A549 (cell line): Measurements from ENCODE around the gene CTSK. TPM values are rescaled to one million over a fixed set of nuclear protein-coding genes. Genes with fewer than 3 reads are reported as not detected.

Experiments used
- ATAC-seq, 2 experiments: fragments of 200-7000 bp in 1 of 2; fragments of >200 bp in 1 of 2; cut with Nextera tagmentation in 1 of 2; cut with Tn5 transposase in 1 of 2; 3 replicates each; pipeline versions ENCODE4 v1.8.0 to v1.9.1; 2018 to 2020; ENCODE audit warnings: mild to moderate bottlenecking in 1 of 2, moderate library complexity in 1 of 2
- CTCF ChIA-PET: fragments of 300-600 bp; sonication (Branson Sonifier 250); formaldehyde crosslinking; extraction: SDS; loops from one replicate; lab custom pipeline; 2021; ENCODE audit warnings: antibody characterized with exemption, inconsistent platforms; lab: Yijun Ruan, JAX
- POLR2A ChIA-PET: fragments of 350-600 bp; formaldehyde crosslinking; extraction: SDS; loops from one replicate; lab custom pipeline; 2021; ENCODE audit warnings: antibody characterized with exemption, inconsistent platforms; lab: Yijun Ruan, JAX
- DNase-seq, 2 experiments: peaks; one replicate each; pipeline versions ENCODE4 v3.0.0 to v3.0.0-alpha.2; 2011 to 2016; ENCODE audit warnings: low read depth in 1 of 2, low spot score in 1 of 2
- FAIRE-seq: peaks from 2 replicates; lab custom pipeline; 2011; peaks lifted over from hg19 to GRCh38; lab: Jason Lieb, UNC
- H3K27ac ChIP-seq, 2 experiments: fragments of >200 bp; sonication (Bioruptor Twin); formaldehyde crosslinking; 3 replicates each; pipeline ENCODE4 v1.5.1; 2016 to 2017
- H3K4me1 ChIP-seq: fragments of >200 bp; sonication (Bioruptor Twin); formaldehyde crosslinking; 3 replicates; pipeline ENCODE4 v1.6.1; 2016
- H3K4me2 ChIP-seq: fragments of >200 bp; sonication (Bioruptor Twin); formaldehyde crosslinking; 3 replicates; pipeline ENCODE4 v1.6.1; 2016
- H3K4me3 ChIP-seq: fragments of >200 bp; sonication (Bioruptor Twin); formaldehyde crosslinking; 3 replicates; pipeline ENCODE4 v1.5.1; 2016
- H3K9me3 ChIP-seq: fragments of >200 bp; sonication (Bioruptor Twin); formaldehyde crosslinking; 3 replicates; pipeline ENCODE4 v1.6.1; 2016
- CBX8 ChIP-seq: fragments of 200-600 bp; sonication (generic); IDR thresholded peaks from 2 replicates; pipeline ENCODE4 v1.6.1; 2016
- CEBPB ChIP-seq, 2 experiments: fragments of >200 bp in 1 of 2; sonication (Bioruptor Twin) in 1 of 2; formaldehyde crosslinking in 1 of 2; IDR thresholded peaks; 2 replicates each; pipeline ENCODE4 v1.6.1; 2012 to 2016
- CHD4 ChIP-seq: fragments of 200-600 bp; sonication (generic); IDR thresholded peaks from 2 replicates; pipeline ENCODE4 v1.6.1; 2016; ENCODE audit warnings: antibody characterized with exemption, mild to moderate bottlenecking, borderline replicate concordance
- HOXA7 ChIP-seq: fragments of 250-450 bp; sonication (Bioruptor Pico); IDR thresholded peaks from 2 replicates; pipeline ENCODE4 v1.5.0; 2020; ENCODE audit warnings: mild to moderate bottlenecking, moderate library complexity
- KDM5A ChIP-seq: fragments of 200-600 bp; sonication (generic); IDR thresholded peaks from 2 replicates; pipeline ENCODE4 v1.6.1; 2016; ENCODE audit warnings: antibody characterized with exemption, mild to moderate bottlenecking
- MAFK ChIP-seq: fragments of 450-650 bp; IDR thresholded peaks from 2 replicates; pipeline ENCODE4 v1.6.1; 2014; ENCODE audit not compliant: partially characterized antibody
- MYC ChIP-seq: IDR thresholded peaks from 2 replicates; pipeline ENCODE4 v1.6.1; 2012; ENCODE audit warnings: mild to moderate bottlenecking, inconsistent platforms, low read length, improper control_type of control experiment, borderline replicate concordance
- NPAS2 ChIP-seq: fragments of 250-450 bp; sonication (Bioruptor Pico); IDR thresholded peaks from 2 replicates; pipeline ENCODE4 v1.8.0; 2022; ENCODE audit warnings: mild to moderate bottlenecking, moderate library complexity, borderline replicate concordance
- NR3C1 ChIP-seq: fragments of >200 bp; sonication (Bioruptor Twin); formaldehyde crosslinking; IDR thresholded peaks from 3 replicates; pipeline ENCODE4 v1.6.1; 2017
- RAD21 ChIP-seq, 2 experiments: fragments of >200 bp in 1 of 2; sonication (Bioruptor Twin) in 1 of 2; formaldehyde crosslinking in 1 of 2; IDR thresholded peaks in 1 of 2; conservative IDR thresholded peaks in 1 of 2; 2 replicates in 1 of 2; 3 replicates in 1 of 2; pipeline ENCODE4 v1.6.1; 2012 to 2018; ENCODE audit warnings: inconsistent platforms in 1 of 2
- RARB ChIP-seq: fragments of 250-450 bp; sonication (Bioruptor Pico); IDR thresholded peaks from 2 replicates; pipeline ENCODE4 v1.8.0; 2021; ENCODE audit warnings: mild to moderate bottlenecking, moderate library complexity
- RCOR1 ChIP-seq: fragments of 150-350 bp; IDR thresholded peaks from 2 replicates; pipeline ENCODE4 v1.6.1; 2014; ENCODE audit warnings: antibody characterized with exemption, low read length, low read depth
- RNF2 ChIP-seq: fragments of 200-600 bp; sonication (generic); IDR thresholded peaks from 2 replicates; pipeline ENCODE4 v1.6.1; 2016; ENCODE audit warnings: low read depth, mild to moderate bottlenecking, antibody characterized with exemption, moderate library complexity, borderline replicate concordance
- SMC3 ChIP-seq: fragments of >200 bp; sonication (Bioruptor Twin); formaldehyde crosslinking; IDR thresholded peaks from 3 replicates; pipeline ENCODE4 v1.6.1; 2018; ENCODE audit warnings: inconsistent platforms
- SREBF2 ChIP-seq: fragments of 450-650 bp; IDR thresholded peaks from 2 replicates; pipeline ENCODE4 v1.6.1; 2014; ENCODE audit warnings: mild to moderate bottlenecking, moderate library complexity
- TP53 ChIP-seq: fragments of 250-450 bp; sonication (Bioruptor Pico); IDR thresholded peaks from 2 replicates; pipeline ENCODE4 v1.5.0; 2021; ENCODE audit warnings: mild to moderate bottlenecking, moderate library complexity
- ZFP36 ChIP-seq: fragments of 450-650 bp; IDR thresholded peaks from 2 replicates; pipeline ENCODE4 v1.6.1; 2014; ENCODE audit warnings: borderline replicate concordance; ENCODE audit not compliant: partially characterized antibody
- ZNF302 ChIP-seq: fragments of 250-450 bp; sonication (Bioruptor Pico); IDR thresholded peaks from 2 replicates; pipeline ENCODE4 v1.9.0; 2021; ENCODE audit warnings: inconsistent platforms, mild to moderate bottlenecking, moderate library complexity
- WGBS: methylation state at CpG from one replicate; pipeline ENCODE4 v1.1.6; 2017; ENCODE audit errors: missing lambda C conversion rate; 5-methylcytosine and 5-hydroxymethylcytosine counted together
- polyA plus RNA-seq, 4 experiments: library from polyadenylated mRNA; depleted of rRNA in 3 of 4; stranded (reverse); fragments of >200 nt; fragmentation: RNase III in 1 of 4; extraction: RNeasy Plus Mini Kit Qiagen cat#74134 plus additional on column Dnase treatment in 1 of 4; gene quantifications; 2 replicates in 3 of 4; 3 replicates in 1 of 4; pipeline ENCODE4 v1.2.3, GENCODE V29; 2011 to 2017
- TF ChIP-seq, protein P1 (sequence below): fragments of >200 bp; sonication (Bioruptor Twin); formaldehyde crosslinking; IDR thresholded peaks from 2 replicates; pipeline ENCODE4 v1.6.1; 2016
- TF ChIP-seq, protein P2 (sequence below): IDR thresholded peaks from 2 replicates; pipeline ENCODE4 v1.6.1; 2012
- TF ChIP-seq, protein P3 (sequence below): fragments of 450-650 bp; IDR thresholded peaks from 2 replicates; pipeline ENCODE4 v1.6.1; 2014; ENCODE audit warnings: antibody characterized with exemption
- TF ChIP-seq, protein P4 (sequence below): fragments of 250-450 bp; sonication (Bioruptor Pico); IDR thresholded peaks from 2 replicates; pipeline ENCODE4 v1.5.0; 2021; ENCODE audit warnings: mild to moderate bottlenecking, moderate library complexity, borderline replicate concordance

CTSK gene
- polyA plus RNA-seq, 2 of the 4 experiments (the other 2 are of a cell fraction) = 2.4 to 5.0 TPM

DNA sequence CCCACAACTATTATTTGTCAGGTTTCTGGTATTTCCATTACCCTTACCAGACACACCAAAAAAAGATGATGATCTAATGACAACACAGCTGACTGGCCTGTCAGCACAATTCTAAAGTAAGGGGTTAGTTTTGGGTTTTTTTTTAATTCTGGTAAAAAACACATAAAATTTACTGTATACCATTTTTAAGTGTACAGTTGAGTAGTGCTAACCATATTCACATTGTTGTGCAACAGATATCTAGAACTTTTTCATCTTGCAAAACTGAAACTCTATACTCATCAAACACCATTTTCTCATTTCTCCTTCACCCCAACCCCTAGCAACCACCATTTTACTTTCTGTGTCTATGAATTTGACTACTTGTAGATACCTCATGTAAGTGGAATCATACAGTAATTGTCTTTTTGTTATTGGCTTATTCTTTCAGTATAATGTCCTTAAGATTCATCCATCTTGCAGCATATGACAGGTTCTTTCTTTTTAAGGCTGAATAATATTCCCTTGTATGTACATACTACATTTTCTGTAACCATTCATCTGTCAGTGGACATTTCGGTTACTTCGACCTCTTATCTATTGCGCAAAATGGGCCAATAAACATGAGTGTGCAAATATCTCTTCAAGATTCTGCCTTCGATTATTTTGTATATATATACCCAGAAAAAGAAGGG, 38.5 kb upstream of the CTSK start:
- H3K4me1 ChIP-seq = no peaks in the 10 kb centered on the region
- H3K9me3 ChIP-seq = no peaks in the 10 kb centered on the region
- POLR2A ChIA-PET = no interaction called here
- WGBS = 96% methylated on average over 4 of the region's 4 CpGs
- no peak overlapping the region for H3K27ac ChIP-seq
- no peak for ATAC-seq
- TF ChIP-seq, protein P1, sequence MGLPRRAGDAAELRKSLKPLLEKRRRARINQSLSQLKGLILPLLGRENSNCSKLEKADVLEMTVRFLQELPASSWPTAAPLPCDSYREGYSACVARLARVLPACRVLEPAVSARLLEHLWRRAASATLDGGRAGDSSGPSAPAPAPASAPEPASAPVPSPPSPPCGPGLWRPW = no peak
- TF ChIP-seq MYC (no peak), CBX8 (no peak), RARB (CRISPR knock-in tag) (no peak), NPAS2 (CRISPR knock-in tag) (no peak), RNF2 (no peak), CEBPB (IDR thresholded peaks at IDR 0.05) (no peak), SMC3 (no peak), TP53 (CRISPR knock-in tag) (no peak), ZFP36 (no peak), KDM5A (no peak), MAFK (no peak), NR3C1 (no peak), CHD4 (no peak), ZNF302 (CRISPR knock-in tag) (no peak), HOXA7 (CRISPR knock-in tag) (no peak)
- TF ChIP-seq, protein P2, sequence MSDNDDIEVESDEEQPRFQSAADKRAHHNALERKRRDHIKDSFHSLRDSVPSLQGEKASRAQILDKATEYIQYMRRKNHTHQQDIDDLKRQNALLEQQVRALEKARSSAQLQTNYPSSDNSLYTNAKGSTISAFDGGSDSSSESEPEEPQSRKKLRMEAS = no peak
- TF ChIP-seq, protein P3, sequence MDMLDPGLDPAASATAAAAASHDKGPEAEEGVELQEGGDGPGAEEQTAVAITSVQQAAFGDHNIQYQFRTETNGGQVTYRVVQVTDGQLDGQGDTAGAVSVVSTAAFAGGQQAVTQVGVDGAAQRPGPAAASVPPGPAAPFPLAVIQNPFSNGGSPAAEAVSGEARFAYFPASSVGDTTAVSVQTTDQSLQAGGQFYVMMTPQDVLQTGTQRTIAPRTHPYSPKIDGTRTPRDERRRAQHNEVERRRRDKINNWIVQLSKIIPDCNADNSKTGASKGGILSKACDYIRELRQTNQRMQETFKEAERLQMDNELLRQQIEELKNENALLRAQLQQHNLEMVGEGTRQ = no peak
- TF ChIP-seq, protein P4, sequence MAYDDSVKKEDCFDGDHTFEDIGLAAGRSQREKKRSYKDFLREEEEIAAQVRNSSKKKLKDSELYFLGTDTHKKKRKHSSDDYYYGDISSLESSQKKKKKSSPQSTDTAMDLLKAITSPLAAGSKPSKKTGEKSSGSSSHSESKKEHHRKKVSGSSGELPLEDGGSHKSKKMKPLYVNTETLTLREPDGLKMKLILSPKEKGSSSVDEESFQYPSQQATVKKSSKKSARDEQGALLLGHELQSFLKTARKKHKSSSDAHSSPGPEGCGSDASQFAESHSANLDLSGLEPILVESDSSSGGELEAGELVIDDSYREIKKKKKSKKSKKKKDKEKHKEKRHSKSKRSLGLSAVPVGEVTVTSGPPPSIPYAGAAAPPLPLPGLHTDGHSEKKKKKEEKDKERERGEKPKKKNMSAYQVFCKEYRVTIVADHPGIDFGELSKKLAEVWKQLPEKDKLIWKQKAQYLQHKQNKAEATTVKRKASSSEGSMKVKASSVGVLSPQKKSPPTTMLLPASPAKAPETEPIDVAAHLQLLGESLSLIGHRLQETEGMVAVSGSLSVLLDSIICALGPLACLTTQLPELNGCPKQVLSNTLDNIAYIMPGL (CRISPR knock-in tag) = no peak
- TF ChIP-seq, all 56 proteins: peak for 0
- FAIRE-seq (no peak), DNase-seq (no peak)
- Histone ChIP-seq H3K4me3 (no peak overlapping the region), H3K4me2 (no peak overlapping the region)
- CTCF ChIA-PET = interaction anchor here (0.6 kb wide), 1 partner anchor 332 kb away, joined by 4 read pairs; no protein-coding TSS in a partner anchor

DNA sequence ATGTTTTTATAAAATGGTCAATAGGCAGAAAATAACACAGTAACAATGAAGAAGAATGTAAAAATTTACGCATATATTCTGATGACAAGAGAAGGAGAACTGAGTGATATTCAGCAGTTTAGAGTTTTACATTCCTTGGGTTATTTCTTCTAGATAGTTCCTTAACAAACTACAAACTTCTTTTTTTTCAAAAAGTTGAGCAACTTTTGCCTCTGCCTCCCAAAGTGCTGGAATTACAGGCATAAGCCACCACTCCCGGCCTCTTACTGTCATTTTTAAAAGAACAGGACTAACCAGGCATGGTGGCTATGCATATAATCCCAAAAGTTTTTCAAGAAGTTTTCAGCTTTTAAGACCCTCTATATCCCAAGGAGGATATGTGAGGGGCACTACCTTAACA, 35.4 kb upstream of the CTSK start:
- H3K9me3 ChIP-seq = no peaks in the 10 kb centered on the region
- CTCF ChIA-PET = interaction anchor here (1.3 to 2.0 kb wide), 2 partner anchors 30 to 79 kb away, joined by 4 to 5 read pairs; no protein-coding TSS in a partner anchor
- no peaks in the 10 kb centered on the region for H3K4me1 ChIP-seq
- H3K27ac ChIP-seq = no peak overlapping the region
- 90% methylated on average over 2 of the region's 2 CpGs for WGBS
- DNase-seq = no peak
- POLR2A ChIA-PET = no interaction called here
- no peak overlapping the region for H3K4me2 ChIP-seq
- TF ChIP-seq SREBF2 (no peak), RCOR1 (no peak), RAD21 (conservative IDR thresholded peaks at IDR 0.05 in 1 of 2, IDR thresholded peaks at IDR 0.05 in 1 of 2) (no peak)
- no peak overlapping the region for H3K4me3 ChIP-seq
- no peak for FAIRE-seq
- ATAC-seq = no peak
